OCI-LY7 (cell line): ENCODE data around the gene CUX1. TPM values are rescaled to one million over a fixed set of nuclear protein-coding genes. Genes with fewer than 3 reads are reported as not detected.

Source experiments
- BruUV-seq: library from RNA; stranded (reverse); fragments of 400-500 nt; replicated peaks from 2 replicates; lab custom pipeline; 2021; lab: Mats Ljungman, UMichigan
- CTCF ChIA-PET: fragments of 300-600 bp; sonication (Branson Sonifier 250); formaldehyde crosslinking; loops from one replicate; lab custom pipeline; 2022; ENCODE audit warnings: antibody characterized with exemption; ENCODE audit not compliant: unreplicated experiment; lab: Charles Lee
- POLR2A ChIA-PET: fragments of 300-600 bp; sonication (Branson Sonifier 250); formaldehyde crosslinking; loops from one replicate; lab custom pipeline; 2022; ENCODE audit warnings: antibody characterized with exemption; lab: Charles Lee
- DNase-seq: peaks from one replicate; pipeline ENCODE4 v3.0.0-alpha.2; 2015; ENCODE audit warnings: low spot score
- H2AFZ ChIP-seq: fragments of 200-600 bp; sonication (generic), shearing (Covaris generic); 2 replicates; pipeline ENCODE4 v1.6.1; 2014; ENCODE audit warnings: mild to moderate bottlenecking, antibody characterized with exemption, low read length, moderate library complexity
- H3K27ac ChIP-seq: fragments of 200-600 bp; sonication (generic); 2 replicates; pipeline ENCODE4 v1.5.1; 2014; ENCODE audit warnings: mixed run types, low read depth, mild to moderate bottlenecking, moderate library complexity, low read length, inconsistent platforms; ENCODE audit not compliant: poor library complexity, severe bottlenecking
- H3K36me3 ChIP-seq: fragments of 200-600 bp; sonication (generic); 2 replicates; pipeline ENCODE4 v1.6.1; 2014; ENCODE audit warnings: mild to moderate bottlenecking, antibody characterized with exemption, low read length, moderate library complexity, mixed read lengths; ENCODE audit not compliant: insufficient read depth
- H3K4me1 ChIP-seq: fragments of 200-600 bp; sonication (generic); 2 replicates; pipeline ENCODE4 v1.5.1; 2014; ENCODE audit warnings: mild to moderate bottlenecking, low read length; ENCODE audit not compliant: insufficient read depth, poor library complexity, severe bottlenecking
- H3K4me2 ChIP-seq: fragments of 200-600 bp; sonication (generic); 2 replicates; pipeline ENCODE4 v1.6.1; 2014; ENCODE audit warnings: mild to moderate bottlenecking, low read length
- H3K4me3 ChIP-seq: fragments of 200-600 bp; sonication (generic); 2 replicates; pipeline ENCODE4 v1.5.1; 2014; ENCODE audit warnings: mild to moderate bottlenecking, low read depth, low read length; ENCODE audit not compliant: poor library complexity, severe bottlenecking
- H3K79me2 ChIP-seq: fragments of 200-600 bp; sonication (generic); 2 replicates; pipeline ENCODE4 v1.6.1; 2016; ENCODE audit warnings: low read depth, mild to moderate bottlenecking, low read length, moderate library complexity, mixed read lengths; ENCODE audit not compliant: insufficient read depth
- H3K9me2 ChIP-seq: fragments of 200-600 bp; sonication (generic); 2 replicates; pipeline ENCODE4 v1.6.1; 2016; ENCODE audit warnings: mild to moderate bottlenecking, low read length, mixed read lengths; ENCODE audit not compliant: insufficient read depth
- H3K9me3 ChIP-seq: fragments of 200-600 bp; sonication (generic); 2 replicates; pipeline ENCODE4 v1.6.1; 2014; ENCODE audit warnings: mild to moderate bottlenecking, mixed run types, low read length, mixed read lengths
- H4K20me1 ChIP-seq: fragments of 200-600 bp; sonication (generic); 2 replicates; pipeline ENCODE4 v1.6.1; 2014; ENCODE audit warnings: mild to moderate bottlenecking, antibody characterized with exemption, low read length, moderate library complexity, mixed read lengths; ENCODE audit not compliant: insufficient read depth
- EZH2phosphoT487 ChIP-seq: fragments of 200-600 bp; sonication (generic); IDR thresholded peaks from 2 replicates; pipeline ENCODE4 v1.6.1; 2018; ENCODE audit warnings: low read depth, borderline replicate concordance, mild to moderate bottlenecking, mixed run types, antibody characterized with exemption, low read length, moderate library complexity, mixed read lengths
- intact Hi-C: fragments of 100-400 bp; cut with micrococcal nuclease; formaldehyde crosslinking; loops from one replicate; pipeline ENCODE4 v1.10.0; 2022; ENCODE audit not compliant: unreplicated experiment
- total RNA-seq, 2 experiments: library from RNA; depleted of rRNA in 1 of 2; stranded (reverse); fragments of >200 nt in 1 of 2; shearing (Covaris generic) in 1 of 2; gene quantifications; 2 replicates each; pipeline ENCODE4 v1.2.3, GENCODE V29; 2014 to 2022
- TF ChIP-seq, protein P1 (sequence below): fragments of 200-600 bp; sonication (generic); conservative IDR thresholded peaks from 2 replicates; pipeline ENCODE4 v1.5.1; 2014; ENCODE audit warnings: mild to moderate bottlenecking, antibody characterized with exemption, low read length, moderate library complexity, mixed read lengths

The CUX1 gene
- total RNA-seq, 2 experiments from 2014 or later = 143 to 199 TPM

DNA sequence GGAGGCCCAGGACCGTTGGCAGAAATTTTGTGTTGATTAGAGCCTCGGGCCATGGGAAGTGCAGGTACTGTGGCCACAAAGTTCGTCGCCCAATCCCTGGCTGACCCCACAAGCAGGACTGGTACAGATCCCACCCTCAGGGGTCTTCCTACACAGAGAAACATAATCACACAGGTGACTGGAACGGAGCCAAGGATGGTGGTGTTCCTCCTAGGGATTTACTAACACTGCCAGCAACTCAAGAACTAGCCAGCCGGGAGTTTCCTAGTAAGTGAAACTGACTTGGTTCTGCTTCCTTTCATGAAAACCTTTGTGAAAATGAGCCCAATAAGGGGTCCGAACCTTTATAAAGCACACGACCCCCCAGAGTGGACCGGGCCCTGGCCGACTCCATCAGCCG, 5.7 kb downstream of the CUX1 start:
- no TSS peak for BruUV-seq

DNA sequence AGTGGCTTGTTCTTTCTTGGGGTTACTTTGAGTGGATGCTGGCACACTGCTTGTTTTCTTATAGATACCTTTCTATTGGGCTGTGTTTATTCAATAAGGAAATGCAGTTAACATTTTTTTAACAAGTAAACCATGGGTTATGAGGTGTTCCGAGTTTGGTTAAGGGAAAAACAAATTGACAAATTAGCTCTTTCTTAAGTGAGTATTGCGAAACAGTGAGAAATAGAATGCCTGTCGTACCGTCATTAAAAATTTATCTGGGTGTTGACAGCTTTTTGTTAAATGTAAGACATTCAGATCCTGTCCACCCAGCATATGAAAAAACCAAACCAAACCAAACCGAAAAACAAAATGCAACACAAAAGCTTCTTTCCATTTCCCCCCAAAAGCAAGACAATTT, 6.2 kb downstream of the CUX1 start:
- BruUV-seq = no TSS peak
- peak overlapping the region; percentile 78 for H3K4me3 ChIP-seq
- peak overlapping the region; percentile 72 for H3K27ac ChIP-seq
- no peak overlapping the region for H2AFZ ChIP-seq
- H3K9me3 ChIP-seq = no peaks in the 10 kb centered on the region
- CTCF ChIA-PET = interaction anchor here (0.5 kb wide), 1 partner anchor 56 kb away, joined by 3 read pairs; no protein-coding TSS in a partner anchor
- POLR2A ChIA-PET = interaction anchor here (0.6 to 7.9 kb wide), 8 partner anchors 32 to 204 kb away, joined by 3 to 141 read pairs (median 5); no protein-coding TSS in a partner anchor
- H3K79me2 ChIP-seq = peaks cover 100% of the 10 kb centered on the region
- peak overlapping the region; percentile 86 for H3K4me2 ChIP-seq
- intact Hi-C loops = no loop called here
- peaks cover 83% of the 10 kb centered on the region for H3K36me3 ChIP-seq
- TF ChIP-seq EZH2phosphoT487 = no peak
- TF ChIP-seq, protein P1, sequence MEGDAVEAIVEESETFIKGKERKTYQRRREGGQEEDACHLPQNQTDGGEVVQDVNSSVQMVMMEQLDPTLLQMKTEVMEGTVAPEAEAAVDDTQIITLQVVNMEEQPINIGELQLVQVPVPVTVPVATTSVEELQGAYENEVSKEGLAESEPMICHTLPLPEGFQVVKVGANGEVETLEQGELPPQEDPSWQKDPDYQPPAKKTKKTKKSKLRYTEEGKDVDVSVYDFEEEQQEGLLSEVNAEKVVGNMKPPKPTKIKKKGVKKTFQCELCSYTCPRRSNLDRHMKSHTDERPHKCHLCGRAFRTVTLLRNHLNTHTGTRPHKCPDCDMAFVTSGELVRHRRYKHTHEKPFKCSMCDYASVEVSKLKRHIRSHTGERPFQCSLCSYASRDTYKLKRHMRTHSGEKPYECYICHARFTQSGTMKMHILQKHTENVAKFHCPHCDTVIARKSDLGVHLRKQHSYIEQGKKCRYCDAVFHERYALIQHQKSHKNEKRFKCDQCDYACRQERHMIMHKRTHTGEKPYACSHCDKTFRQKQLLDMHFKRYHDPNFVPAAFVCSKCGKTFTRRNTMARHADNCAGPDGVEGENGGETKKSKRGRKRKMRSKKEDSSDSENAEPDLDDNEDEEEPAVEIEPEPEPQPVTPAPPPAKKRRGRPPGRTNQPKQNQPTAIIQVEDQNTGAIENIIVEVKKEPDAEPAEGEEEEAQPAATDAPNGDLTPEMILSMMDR = no peak
- peaks cover 90% of the 10 kb centered on the region for H3K4me1 ChIP-seq
- H4K20me1 ChIP-seq = peaks cover 55% of the 10 kb centered on the region
- H3K9me2 ChIP-seq = no peaks in the 10 kb centered on the region
- no peak for DNase-seq

More for the DNA sequence above, 5.7 kb downstream of the CUX1 start:
- TF ChIP-seq, protein P1 = no peak
- no peak for TF ChIP-seq EZH2phosphoT487
- H2AFZ ChIP-seq = no peak overlapping the region
- H3K9me2 ChIP-seq = no peaks in the 10 kb centered on the region
- H3K4me1 ChIP-seq = peaks cover 87% of the 10 kb centered on the region
- H3K4me2 ChIP-seq = peak overlapping the region; percentile 86
- no peaks in the 10 kb centered on the region for H3K9me3 ChIP-seq
- ChIA-PET CTCF (interaction anchor here (0.5 kb wide), 1 partner anchor 56 kb away, joined by 3 read pairs; no protein-coding TSS in a partner anchor), POLR2A (interaction anchor here (0.6 to 7.9 kb wide), 10 partner anchors 33 to 204 kb away, joined by 3 to 141 read pairs (median 4); no protein-coding TSS in a partner anchor)
- H3K79me2 ChIP-seq = peaks cover 100% of the 10 kb centered on the region
- peaks cover 83% of the 10 kb centered on the region for H3K36me3 ChIP-seq
- peak overlapping the region; percentile 72 for H3K27ac ChIP-seq
- intact Hi-C loops = no loop called here
- peak overlapping the region; percentile 78 for H3K4me3 ChIP-seq
- H4K20me1 ChIP-seq = peaks cover 60% of the 10 kb centered on the region
- DNase-seq = no peak

GRCh38 chr7:101824440-101824839, 7.0 kb downstream of the CUX1 start:
- H3K27ac ChIP-seq = peak overlapping the region; percentile 22
- POLR2A ChIA-PET = interaction anchor here (0.6 to 7.9 kb wide), 3 partner anchors 31 to 121 kb away, joined by 3 to 141 read pairs (median 5); no protein-coding TSS in a partner anchor

More at GRCh38 chr7:101824440-101824839, 7.0 kb downstream of the CUX1 start:
- H3K4me3 ChIP-seq = peak overlapping the region; percentile 78
- H4K20me1 ChIP-seq = peaks cover 50% of the 10 kb centered on the region
- no peak for TF ChIP-seq EZH2phosphoT487
- TF ChIP-seq, protein P1 = no peak
- intact Hi-C loops = no loop called here
- BruUV-seq = no TSS peak
- H3K9me3 ChIP-seq = no peaks in the 10 kb centered on the region
- no peak for DNase-seq
- peak overlapping the region; percentile 86 for H3K4me2 ChIP-seq
- CTCF ChIA-PET = no interaction called here
- peaks cover 83% of the 10 kb centered on the region for H3K36me3 ChIP-seq
- H3K9me2 ChIP-seq = no peaks in the 10 kb centered on the region
- no peak overlapping the region for H2AFZ ChIP-seq
- peaks cover 100% of the 10 kb centered on the region for H3K79me2 ChIP-seq
- H3K4me1 ChIP-seq = peaks cover 83% of the 10 kb centered on the region
